PC-9 (cell line): ENCODE results near the gene NLRC3.

Source experiments
- CTCF ChIP-seq: fragments of 200-600 bp; sonication (generic); conservative IDR thresholded peaks from 2 replicates; pipeline ENCODE4 v1.6.1; 2017; ENCODE audit warnings: mixed run types, antibody characterized with exemption, mild to moderate bottlenecking, moderate library complexity
- EZH2 ChIP-seq: fragments of 200-600 bp; sonication (generic); IDR thresholded peaks from 2 replicates; pipeline ENCODE4 v1.8.0; 2017; ENCODE audit warnings: antibody characterized with exemption, low read depth

DNA sequence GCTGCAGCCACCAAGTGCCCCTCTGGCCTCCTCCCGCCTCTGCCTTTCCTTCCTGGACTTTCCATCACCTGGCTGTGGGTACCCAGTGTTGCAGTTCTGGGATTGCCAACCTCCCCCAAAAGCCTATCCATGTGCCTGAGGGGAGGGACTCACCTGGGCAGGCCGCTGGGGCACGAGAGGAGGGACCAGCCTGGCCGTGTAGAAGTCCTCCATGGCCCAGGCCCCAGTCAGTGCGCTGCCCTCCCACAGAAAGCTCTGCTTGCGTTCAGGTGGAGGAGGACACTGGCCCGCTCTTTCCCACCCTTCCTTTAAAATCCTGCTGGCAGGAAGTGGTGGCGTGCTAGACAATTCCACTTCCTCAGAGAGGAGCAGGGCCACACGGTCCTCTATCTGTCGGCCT is 20.0 kb upstream of the NLRC3 start:
- TF ChIP-seq CTCF (no peak), EZH2 (no peak)
